GM10266 (cell line): ENCODE data around the gene SLC30A7.
"Not testable (repeated sequence)": the region's sequence is repeated elsewhere in the genome, so short reads cannot be mapped to it uniquely, and the experiment has no call there.

Source experiments
- DNase-seq: peaks from one replicate; pipeline ENCODE4 v3.0.0; 2012; ENCODE audit errors: extremely low spot score
- CTCF ChIP-seq: IDR thresholded peaks from 2 replicates; pipeline ENCODE4 v1.5.1; 2012; ENCODE audit warnings: mild to moderate bottlenecking, low read depth; ENCODE audit not compliant: control insufficient read depth, insufficient read depth; ENCODE audit errors: missing control alignments

SLC30A7 gene

GRCh38 chr1:100876291-100876690 lies 19.6 kb upstream of the SLC30A7 start:
- no peak for TF ChIP-seq CTCF
- no peak for DNase-seq

- TF ChIP-seq CTCF: no peak
- no peak for DNase-seq
These were observed 16.5 kb upstream of the SLC30A7 start for GRCh38 chr1:100879422-100879821.

- no peak for TF ChIP-seq CTCF
- no peak for DNase-seq
These were observed 14.2 kb upstream of the SLC30A7 start for GRCh38 chr1:100881687-100882086.

- TF ChIP-seq CTCF: no peak
- DNase-seq: no peak
These were observed 13.2 kb upstream of the SLC30A7 start for GRCh38 chr1:100882698-100883097.

- DNase-seq: no peak
- TF ChIP-seq CTCF: no peak
These were observed 11.9 kb upstream of the SLC30A7 start for GRCh38 chr1:100883963-100884362.

- not testable (repeated sequence) for DNase-seq
These were observed 6.9 kb upstream of the SLC30A7 start for GRCh38 chr1:100889007-100889406.

- not testable (repeated sequence) for DNase-seq
These were observed 5.9 kb upstream of the SLC30A7 start for GRCh38 chr1:100889869-100890482.

GRCh38 chr1:100891380-100891779 lies 4.5 kb upstream of the SLC30A7 start:
- no peak for DNase-seq
- TF ChIP-seq CTCF: no peak
